Measurements from ENCODE around the gene PDZD4.

Gene PDZD4

DNA sequence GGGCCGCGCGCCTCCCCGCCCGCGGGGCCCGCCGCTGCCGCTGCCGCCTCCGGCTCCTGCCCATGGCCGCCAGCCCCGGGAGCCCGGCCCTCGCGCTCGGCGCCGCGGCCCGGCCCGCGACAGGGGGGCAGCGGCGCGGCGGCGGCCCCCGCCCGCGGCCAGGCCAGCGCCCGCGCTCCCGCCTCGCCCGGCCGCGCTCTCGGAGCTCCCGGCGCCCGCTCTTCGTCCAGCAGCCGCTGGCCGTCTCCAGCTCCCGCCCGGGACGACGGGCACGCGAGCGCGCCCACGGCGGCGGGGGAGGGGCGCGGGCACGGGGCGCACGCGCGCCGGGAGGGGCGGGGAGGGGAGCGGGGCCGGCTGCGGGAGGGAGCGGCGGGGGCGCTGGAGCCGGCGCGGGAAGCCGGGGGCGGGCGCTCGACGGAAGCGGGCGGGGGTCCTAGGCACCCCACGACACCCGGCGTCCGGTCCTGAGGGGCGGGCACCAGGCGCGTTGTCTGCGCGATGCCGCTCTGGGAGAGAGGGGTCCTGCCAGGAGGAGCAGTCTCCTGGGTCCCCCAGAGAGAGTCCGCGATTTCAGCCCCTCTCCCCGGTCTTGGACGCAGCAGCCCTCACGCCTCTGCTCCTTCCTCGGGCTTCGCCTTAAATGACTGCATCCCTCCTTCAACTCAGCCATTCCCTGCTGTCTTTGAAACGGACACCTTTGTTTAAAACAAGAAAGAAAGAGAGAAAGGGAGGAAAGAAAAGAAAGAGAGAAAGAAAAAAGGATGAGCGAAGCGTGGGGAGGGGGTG lies 490 bp upstream of the PDZD4 start:
- FAIRE-seq: no peak
- no peak for TF ChIP-seq POLR2AphosphoS5 (IDR thresholded peaks at IDR 0.05; ENCODE audit: low read depth, low read length)
- TF ChIP-seq TAF1 (IDR thresholded peaks at IDR 0.05; ENCODE audit: borderline replicate concordance, low read depth, low read length): no peak
- TF ChIP-seq POLR2A (IDR thresholded peaks at IDR 0.05; ENCODE audit: low read depth, low read length): no peak
- DNase-seq (ENCODE audit: insufficient read length): no peak

- no peak for DNase-seq (ENCODE audit: insufficient read length)
- TF ChIP-seq TAF1 (IDR thresholded peaks at IDR 0.05; ENCODE audit: borderline replicate concordance, low read depth, low read length) (no peak), POLR2A (IDR thresholded peaks at IDR 0.05; ENCODE audit: low read depth, low read length) (no peak), POLR2AphosphoS5 (IDR thresholded peaks at IDR 0.05; ENCODE audit: low read depth, low read length) (no peak)
- no peak for FAIRE-seq
Observed at GRCh38 chrX:153829549-153829798, 870 bp downstream of the PDZD4 start.

DNA sequence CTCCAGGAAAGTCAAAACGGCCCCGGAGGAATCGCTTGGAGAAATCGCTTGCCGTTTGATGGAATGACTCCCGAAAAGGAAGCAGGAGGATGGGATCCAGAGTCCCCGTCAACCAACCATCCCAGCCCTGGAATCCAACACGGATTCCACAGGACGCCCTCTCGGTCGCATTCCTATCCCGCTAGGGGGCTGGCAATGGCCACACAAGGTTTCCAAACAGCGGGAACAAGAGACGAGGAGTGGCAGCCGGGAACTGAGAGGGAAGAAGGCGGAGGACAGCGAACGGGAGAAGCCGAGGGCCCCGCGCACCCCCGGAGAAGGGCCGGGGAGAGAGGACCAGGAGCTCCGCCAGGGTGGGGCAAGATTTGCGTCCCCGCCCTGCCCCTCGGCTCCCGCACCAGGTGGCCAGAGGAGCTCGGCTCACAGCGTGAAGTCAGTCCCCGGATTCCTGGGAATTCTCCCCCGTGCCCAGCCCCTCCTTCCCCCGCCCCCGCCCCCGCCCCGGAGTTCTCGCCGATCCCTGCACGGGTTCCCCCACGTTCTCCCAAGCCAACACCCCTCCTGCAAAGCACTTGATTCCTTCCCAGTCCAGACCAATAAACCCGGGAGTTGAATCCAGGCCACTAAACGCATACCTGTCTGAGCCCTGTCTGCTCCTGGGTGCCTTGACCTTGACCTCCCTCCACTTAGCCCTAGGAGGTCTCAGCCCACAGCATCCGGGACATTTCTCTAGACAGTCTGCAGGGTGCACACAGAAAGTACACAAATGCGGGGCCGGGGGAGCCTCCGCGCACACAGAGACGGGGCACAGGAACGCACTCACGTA lies 1.4 kb downstream of the PDZD4 start:
- DNase-seq (ENCODE audit: insufficient read length) (no peak), FAIRE-seq (no peak)
- no peak for TF ChIP-seq POLR2AphosphoS5 (IDR thresholded peaks at IDR 0.05; ENCODE audit: low read depth, low read length)

GRCh38 chrX:153828308-153828707 lies 2.0 kb downstream of the PDZD4 start:
- TF ChIP-seq POLR2A (IDR thresholded peaks at IDR 0.05; ENCODE audit: low read depth, low read length): no peak
- TF ChIP-seq POLR2AphosphoS5 (IDR thresholded peaks at IDR 0.05; ENCODE audit: low read depth, low read length): no peak
- TF ChIP-seq TAF1 (IDR thresholded peaks at IDR 0.05; ENCODE audit: borderline replicate concordance, low read depth, low read length): no peak
- no peak for DNase-seq (ENCODE audit: insufficient read length)
- no peak for FAIRE-seq

DNA sequence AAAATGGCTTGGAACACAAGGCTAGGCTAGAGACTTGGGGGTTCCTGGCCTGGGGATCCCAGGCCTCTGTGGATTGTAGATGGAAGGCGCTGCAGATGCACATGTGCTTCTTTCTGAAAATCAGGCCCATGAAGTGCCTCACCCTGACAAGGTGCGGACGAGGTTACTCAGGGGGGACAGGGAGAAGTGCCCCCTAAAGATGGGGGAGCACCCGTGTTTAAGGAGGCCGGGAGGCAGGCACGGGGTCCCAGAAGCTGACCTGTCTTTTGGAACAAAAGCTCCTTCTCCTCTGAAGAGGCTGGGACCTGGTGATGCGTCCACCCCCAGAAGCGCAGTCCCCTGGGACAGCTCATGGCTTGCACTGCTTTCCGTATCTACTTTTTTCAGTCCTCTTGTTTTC lies 2.4 kb downstream of the PDZD4 start:
- DNase-seq (ENCODE audit: insufficient read length) (no peak), FAIRE-seq (no peak)
- TF ChIP-seq POLR2AphosphoS5 (IDR thresholded peaks at IDR 0.05; ENCODE audit: low read depth, low read length): no peak
- TF ChIP-seq TAF1 (IDR thresholded peaks at IDR 0.05; ENCODE audit: borderline replicate concordance, low read depth, low read length): no peak
- TF ChIP-seq POLR2A (IDR thresholded peaks at IDR 0.05; ENCODE audit: low read depth, low read length): no peak

- DNase-seq (ENCODE audit: insufficient read length) (no peak), FAIRE-seq (no peak)
- TF ChIP-seq POLR2A (IDR thresholded peaks at IDR 0.05; ENCODE audit: low read depth, low read length) (no peak), TAF1 (IDR thresholded peaks at IDR 0.05; ENCODE audit: borderline replicate concordance, low read depth, low read length) (no peak), POLR2AphosphoS5 (IDR thresholded peaks at IDR 0.05; ENCODE audit: low read depth, low read length) (no peak)
Observed at GRCh38 chrX:153827016-153827415, 3.3 kb downstream of the PDZD4 start.

GRCh38 chrX:153825042-153825441 lies 5.3 kb downstream of the PDZD4 start:
- FAIRE-seq (no peak), DNase-seq (ENCODE audit: insufficient read length) (no peak)
- TF ChIP-seq TAF1 (IDR thresholded peaks at IDR 0.05; ENCODE audit: borderline replicate concordance, low read depth, low read length) (no peak), POLR2A (IDR thresholded peaks at IDR 0.05; ENCODE audit: low read depth, low read length) (no peak), POLR2AphosphoS5 (IDR thresholded peaks at IDR 0.05; ENCODE audit: low read depth, low read length) (no peak)

- DNase-seq (ENCODE audit: insufficient read length): no peak
- no peak for FAIRE-seq
- TF ChIP-seq POLR2AphosphoS5 (IDR thresholded peaks at IDR 0.05; ENCODE audit: low read depth, low read length): no peak
- no peak for TF ChIP-seq TAF1 (IDR thresholded peaks at IDR 0.05; ENCODE audit: borderline replicate concordance, low read depth, low read length)
- TF ChIP-seq POLR2A (IDR thresholded peaks at IDR 0.05; ENCODE audit: low read depth, low read length): no peak
Observed at GRCh38 chrX:153824348-153824747, 6.0 kb downstream of the PDZD4 start.

DNA sequence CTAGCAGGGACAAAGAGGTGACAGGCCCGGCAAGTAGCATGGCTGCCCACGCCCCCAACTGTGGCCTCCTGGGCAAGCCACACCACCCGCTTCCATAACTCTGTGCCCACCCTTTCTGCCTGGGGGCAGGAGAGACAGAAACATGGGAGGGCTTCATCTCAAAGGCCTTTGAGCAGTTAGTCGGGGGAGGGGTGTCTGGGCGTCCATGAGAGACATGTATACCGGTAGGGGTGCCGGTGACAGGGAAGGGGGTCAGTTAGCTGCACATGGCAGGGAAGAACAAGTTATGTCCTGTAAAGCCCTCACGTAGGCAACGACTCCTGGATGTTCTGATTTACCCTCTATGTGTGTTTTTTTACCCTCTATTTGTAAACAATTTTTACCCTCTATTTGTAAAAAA lies 9.3 kb downstream of the PDZD4 start:
- no peak for DNase-seq (ENCODE audit: insufficient read length)
- FAIRE-seq: no peak
- no peak for TF ChIP-seq POLR2AphosphoS5 (IDR thresholded peaks at IDR 0.05; ENCODE audit: low read depth, low read length)
- TF ChIP-seq TAF1 (IDR thresholded peaks at IDR 0.05; ENCODE audit: borderline replicate concordance, low read depth, low read length): no peak
- TF ChIP-seq POLR2A (IDR thresholded peaks at IDR 0.05; ENCODE audit: low read depth, low read length): no peak

DNA sequence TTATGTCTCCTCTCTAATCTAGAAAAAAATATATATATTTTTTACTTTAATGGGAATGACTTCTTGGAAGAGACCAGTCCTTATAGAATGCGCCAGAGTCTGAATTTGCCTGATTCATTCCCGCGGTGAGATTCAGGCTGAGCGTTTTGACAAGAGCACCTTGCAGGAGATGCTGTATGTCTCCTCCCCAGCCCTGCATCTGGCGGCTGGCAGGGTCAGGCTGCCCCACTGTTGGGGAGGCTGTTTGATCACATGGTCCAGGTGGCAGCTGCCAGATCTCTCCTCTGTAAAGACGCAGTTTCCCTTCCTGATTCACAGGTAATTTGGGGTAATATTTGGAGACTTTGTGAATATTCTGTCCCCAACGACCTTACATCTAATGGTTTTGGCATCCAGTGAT lies 9.7 kb downstream of the PDZD4 start:
- no peak for FAIRE-seq
- no peak for TF ChIP-seq POLR2A (IDR thresholded peaks at IDR 0.05; ENCODE audit: low read depth, low read length)
- no peak for DNase-seq (ENCODE audit: insufficient read length)

- TF ChIP-seq TAF1 (IDR thresholded peaks at IDR 0.05; ENCODE audit: borderline replicate concordance, low read depth, low read length): no peak
- TF ChIP-seq POLR2A (IDR thresholded peaks at IDR 0.05; ENCODE audit: low read depth, low read length): no peak
- no peak for TF ChIP-seq POLR2AphosphoS5 (IDR thresholded peaks at IDR 0.05; ENCODE audit: low read depth, low read length)
- FAIRE-seq: no peak
- DNase-seq (ENCODE audit: insufficient read length): peak; percentile 28
Observed at GRCh38 chrX:153819384-153820040, 10.8 kb downstream of the PDZD4 start.

Measured in GM12892 (cell line).